MM.1S (cell line): ENCODE results near the gene RASSF3.

ENCODE experiments used
- CTCF ChIP-seq: fragments of 300-600 bp; sonication (generic); IDR thresholded peaks from 2 replicates; pipeline ENCODE4 v1.5.1; 2016; ENCODE audit warnings: antibody characterized with exemption, low read length, mixed read lengths
- EZH2phosphoT487 ChIP-seq: fragments of 300-600 bp; sonication (generic); IDR thresholded peaks from 2 replicates; pipeline ENCODE4 v1.6.1; 2018; ENCODE audit warnings: antibody characterized with exemption, low read length

- TF ChIP-seq EZH2phosphoT487 = no peak
- TF ChIP-seq CTCF = no peak
Observed at GRCh38 chr12:64680235-64680634, 69.9 kb downstream of the RASSF3 start.
